GM10266 (cell line): ENCODE data around the gene ENSA.
"Not testable (repeated sequence)": the region's sequence is repeated elsewhere in the genome, so short reads cannot be mapped to it uniquely, and the experiment has no call there.

Source experiments
- DNase-seq: peaks from one replicate; pipeline ENCODE4 v3.0.0; 2012; ENCODE audit errors: extremely low spot score
- TF ChIP-seq, protein P1 (sequence below): IDR thresholded peaks from 2 replicates; pipeline ENCODE4 v1.5.1; 2012; ENCODE audit warnings: mild to moderate bottlenecking, low read depth; ENCODE audit not compliant: control insufficient read depth, insufficient read depth; ENCODE audit errors: missing control alignments

Gene ENSA

DNA sequence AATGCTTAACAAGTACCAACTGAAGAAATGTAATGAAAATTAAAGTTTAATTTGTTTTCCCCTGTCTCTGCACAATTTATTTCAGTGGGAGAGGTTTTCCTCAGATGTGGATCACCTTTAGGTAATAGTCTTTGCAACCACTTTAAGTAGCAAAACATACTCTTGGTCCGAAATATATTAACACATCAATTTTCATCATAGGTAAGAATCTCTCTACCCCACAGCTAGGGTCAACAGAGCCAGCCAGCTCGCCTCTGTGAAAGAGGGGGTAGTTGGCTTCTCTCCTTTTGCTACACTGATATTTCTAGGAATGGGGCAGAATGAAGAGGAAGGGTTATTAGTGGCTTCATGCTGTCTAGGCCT, 25.2 kb downstream of the ENSA start:
- no peak for DNase-seq
- TF ChIP-seq, protein P1, sequence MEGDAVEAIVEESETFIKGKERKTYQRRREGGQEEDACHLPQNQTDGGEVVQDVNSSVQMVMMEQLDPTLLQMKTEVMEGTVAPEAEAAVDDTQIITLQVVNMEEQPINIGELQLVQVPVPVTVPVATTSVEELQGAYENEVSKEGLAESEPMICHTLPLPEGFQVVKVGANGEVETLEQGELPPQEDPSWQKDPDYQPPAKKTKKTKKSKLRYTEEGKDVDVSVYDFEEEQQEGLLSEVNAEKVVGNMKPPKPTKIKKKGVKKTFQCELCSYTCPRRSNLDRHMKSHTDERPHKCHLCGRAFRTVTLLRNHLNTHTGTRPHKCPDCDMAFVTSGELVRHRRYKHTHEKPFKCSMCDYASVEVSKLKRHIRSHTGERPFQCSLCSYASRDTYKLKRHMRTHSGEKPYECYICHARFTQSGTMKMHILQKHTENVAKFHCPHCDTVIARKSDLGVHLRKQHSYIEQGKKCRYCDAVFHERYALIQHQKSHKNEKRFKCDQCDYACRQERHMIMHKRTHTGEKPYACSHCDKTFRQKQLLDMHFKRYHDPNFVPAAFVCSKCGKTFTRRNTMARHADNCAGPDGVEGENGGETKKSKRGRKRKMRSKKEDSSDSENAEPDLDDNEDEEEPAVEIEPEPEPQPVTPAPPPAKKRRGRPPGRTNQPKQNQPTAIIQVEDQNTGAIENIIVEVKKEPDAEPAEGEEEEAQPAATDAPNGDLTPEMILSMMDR = no peak

- TF ChIP-seq, protein P1 = no peak
- DNase-seq = no peak
Observed at GRCh38 chr1:150603711-150604110, 25.7 kb downstream of the ENSA start.

DNA sequence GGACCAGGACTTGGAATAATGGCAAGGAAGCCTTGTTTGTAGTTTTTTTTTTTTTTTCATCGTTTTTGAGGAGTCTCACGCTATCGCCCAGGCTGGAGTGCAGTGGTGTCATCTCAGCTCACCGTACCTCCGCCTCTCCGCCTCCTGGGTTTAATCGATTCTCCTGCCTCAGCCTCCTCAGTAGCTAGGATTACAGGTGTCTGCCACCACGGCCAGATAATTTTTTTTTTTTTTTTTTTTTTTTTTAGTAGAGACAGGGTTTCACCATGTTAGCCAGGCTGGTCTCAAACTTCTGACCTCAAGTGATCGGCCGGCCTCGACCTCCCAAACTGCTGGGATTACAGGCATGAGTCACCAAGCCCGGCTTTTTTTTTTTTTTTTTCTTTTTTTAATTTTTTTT, 27.0 kb downstream of the ENSA start:
- not testable (repeated sequence) for DNase-seq

DNA sequence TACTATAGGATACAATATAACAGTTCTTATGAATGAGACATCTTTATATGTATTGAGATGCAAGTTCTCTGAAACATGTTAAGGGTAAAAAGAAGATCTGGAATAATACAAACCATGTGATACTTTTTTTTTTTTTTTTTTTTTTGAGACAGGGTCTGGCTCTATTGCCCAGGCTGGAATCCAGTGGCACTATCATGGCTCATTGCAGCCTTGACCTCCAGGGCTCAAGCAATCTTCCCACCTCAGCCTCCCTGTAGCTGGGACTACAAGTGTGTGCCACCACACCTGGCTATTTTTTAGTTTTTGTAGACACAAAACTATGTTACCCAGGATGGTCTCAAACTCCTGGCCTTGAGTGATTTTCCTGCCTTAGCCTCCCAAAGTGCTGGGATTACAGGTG, 27.9 kb downstream of the ENSA start:
- TF ChIP-seq, protein P1 = no peak

GRCh38 chr1:150598346-150598745, 31.1 kb downstream of the ENSA start:
- DNase-seq = not testable (repeated sequence)

More for the DNA sequence above, 27.9 kb downstream of the ENSA start:
- DNase-seq = no peak

GRCh38 chr1:150596976-150597375, 32.4 kb downstream of the ENSA start:
- TF ChIP-seq, protein P1 = no peak

DNA sequence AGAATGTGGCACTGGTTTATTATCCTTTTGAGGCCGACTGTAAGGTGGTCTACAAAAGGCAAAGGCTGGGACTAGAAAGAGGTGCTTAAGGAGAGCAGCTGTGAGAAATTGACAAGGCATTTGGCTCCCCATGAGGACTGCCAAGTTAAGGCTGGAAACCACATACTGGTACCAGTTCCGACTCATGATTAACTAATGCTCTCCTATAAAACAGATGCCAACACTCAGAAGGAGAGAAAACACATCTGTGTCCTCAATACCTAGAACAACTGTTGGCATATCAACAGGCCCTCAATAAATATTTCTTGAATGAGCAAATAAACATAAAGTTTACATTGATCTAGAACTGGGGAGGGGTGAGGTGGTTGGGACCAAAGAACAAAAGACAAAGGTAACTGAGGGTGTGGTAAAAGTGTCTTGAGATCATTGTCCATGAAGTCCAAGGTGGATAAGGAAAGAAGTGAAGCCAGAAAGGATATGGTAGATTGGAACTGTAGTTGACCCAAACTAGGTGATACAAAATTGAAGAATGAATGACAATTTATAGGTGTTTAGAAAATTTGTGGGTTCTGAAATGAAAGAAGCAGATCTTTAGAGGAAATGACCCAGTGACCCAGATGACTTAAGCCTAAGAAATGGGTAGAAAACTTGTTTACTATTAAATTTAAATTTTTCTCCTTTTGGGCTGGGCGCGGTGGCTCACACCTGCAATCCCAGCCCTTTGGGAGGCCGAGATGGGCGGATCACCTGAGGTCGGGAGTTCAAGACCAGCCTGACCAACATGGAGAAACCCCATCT, 33.1 kb downstream of the ENSA start:
- DNase-seq = no peak
- TF ChIP-seq, protein P1 = no peak

More at GRCh38 chr1:150596976-150597375, 32.4 kb downstream of the ENSA start:
- no peak for DNase-seq

- TF ChIP-seq, protein P1 = no peak
- no peak for DNase-seq
Observed at GRCh38 chr1:150582371-150582770, 47.0 kb downstream of the ENSA start.

DNA sequence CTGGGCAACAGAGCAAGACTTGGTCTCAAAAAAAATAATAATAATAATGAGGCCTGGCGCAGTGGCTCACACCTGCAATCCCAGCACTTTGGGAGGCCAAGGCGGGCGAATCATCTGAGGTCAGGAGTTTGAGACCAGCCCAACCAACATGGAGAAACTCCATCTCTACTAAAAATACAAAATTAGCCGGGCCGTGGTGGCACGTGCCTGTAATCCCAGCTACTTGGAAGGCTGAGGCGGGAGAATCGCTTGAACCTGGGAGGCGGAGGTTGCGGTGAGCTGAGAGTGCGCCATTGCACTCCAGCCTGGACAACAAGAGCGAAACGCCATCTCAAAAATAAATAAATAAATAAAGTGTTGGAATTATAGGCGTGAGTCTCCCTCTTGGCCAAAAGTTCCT, 47.5 kb downstream of the ENSA start:
- not testable (repeated sequence) for DNase-seq

- not testable (repeated sequence) for DNase-seq
Observed at GRCh38 chr1:150581437-150581836, 48.0 kb downstream of the ENSA start.

- not testable (repeated sequence) for DNase-seq
Observed at GRCh38 chr1:150580966-150581365, 48.4 kb downstream of the ENSA start.
